Effector CD8-positive, alpha-beta T cell (primary cell): ENCODE data around the gene SLC40A1.

Experiments
- DNase-seq: peaks from one replicate; lab custom pipeline; 2025; lab: John Stamatoyannopoulos, UW

The SLC40A1 gene

GRCh38 chr2:189601043-189601442 is 20.5 kb upstream of the SLC40A1 start:
- no peak for DNase-seq

DNA sequence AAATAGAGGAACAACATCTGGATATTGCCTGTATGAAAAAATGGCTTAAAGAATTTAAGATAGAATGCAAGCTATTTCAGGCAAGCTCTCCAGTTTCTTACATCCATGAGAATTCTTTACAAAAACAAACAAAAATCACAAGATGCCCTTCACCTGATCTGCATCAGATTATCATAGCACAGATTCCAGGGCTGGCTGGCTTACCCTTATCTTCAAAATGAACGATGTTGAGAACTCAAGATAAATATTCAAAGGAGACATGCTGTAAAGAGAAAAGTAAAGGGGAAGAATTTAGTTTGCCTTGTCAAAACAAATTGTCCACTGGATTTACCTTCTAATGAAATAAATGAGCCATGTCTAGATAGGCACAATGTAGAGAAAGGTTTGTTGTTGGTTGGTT is 18.7 kb upstream of the SLC40A1 start:
- no peak for DNase-seq

- DNase-seq, result no peak
These were observed 14.8 kb upstream of the SLC40A1 start for GRCh38 chr2:189595417-189595816.

DNA sequence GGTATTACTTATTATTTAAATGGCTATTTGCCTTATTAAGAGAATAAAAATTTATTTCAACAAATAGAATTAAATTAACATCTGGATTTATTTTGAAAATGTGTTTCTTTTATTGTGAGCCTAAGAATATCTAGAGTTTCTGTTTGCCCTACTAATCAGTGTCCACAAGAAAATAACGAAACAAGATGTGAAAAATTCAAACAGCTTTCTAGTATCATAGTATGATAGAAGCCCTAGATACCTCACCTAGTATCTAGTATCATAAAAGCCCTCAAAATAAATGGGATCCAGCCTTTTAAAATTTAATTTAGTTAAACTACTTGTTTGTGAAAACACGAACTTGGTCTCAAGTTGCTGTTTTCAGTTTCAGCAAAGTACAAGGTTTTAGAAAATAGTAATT is 13.7 kb upstream of the SLC40A1 start:
- DNase-seq, result no peak

DNA sequence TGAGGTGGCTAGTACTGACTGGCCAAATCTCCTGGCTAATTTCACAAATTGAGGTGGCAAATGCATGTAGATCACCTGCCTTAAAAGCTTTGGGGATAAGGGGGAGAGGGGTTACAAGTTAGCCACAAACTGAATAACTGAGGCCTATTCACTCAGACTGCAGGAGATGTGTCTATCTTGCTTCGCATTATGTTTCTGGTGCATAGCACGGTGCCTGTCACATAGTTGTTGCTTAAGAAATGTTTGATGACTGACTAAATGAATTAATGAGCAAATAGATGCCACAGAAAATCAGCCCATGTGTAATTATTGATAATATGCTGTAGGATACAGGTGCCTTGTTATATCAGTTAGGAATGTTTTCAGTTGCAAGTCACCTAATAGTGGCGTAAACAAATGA is 12.5 kb upstream of the SLC40A1 start:
- DNase-seq, result no peak

DNA sequence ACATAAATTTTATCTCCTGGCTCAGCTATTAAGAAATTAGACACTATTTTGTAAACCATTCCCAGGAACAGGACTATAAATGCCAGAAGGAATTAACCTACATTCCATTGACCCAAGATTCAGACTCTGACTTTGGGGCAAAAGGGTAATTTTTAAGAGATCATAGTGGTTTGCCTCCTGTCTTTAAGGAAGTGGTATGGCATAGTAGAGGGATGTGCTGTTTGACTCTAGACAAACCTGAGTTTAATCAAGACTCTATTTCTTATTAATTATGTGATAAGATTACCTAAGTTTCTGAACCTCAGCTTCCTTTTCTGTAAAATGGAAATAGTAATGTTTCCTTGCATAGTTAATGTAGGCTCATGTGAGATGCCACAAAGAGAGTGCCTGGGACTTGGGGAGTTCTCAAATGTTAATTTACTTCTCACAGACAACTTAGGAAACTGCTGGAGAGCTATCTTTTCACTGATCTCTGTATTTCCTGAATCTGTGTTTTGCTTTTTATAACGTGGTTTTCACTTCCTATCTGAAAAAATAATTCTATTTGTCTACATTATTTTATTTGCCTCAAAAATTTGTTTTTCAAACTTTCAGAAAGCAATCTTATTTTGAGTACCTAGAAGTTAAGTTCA is 11.9 kb upstream of the SLC40A1 start:
- DNase-seq, result no peak

GRCh38 chr2:189587780-189588179 is 7.2 kb upstream of the SLC40A1 start:
- DNase-seq, result no peak

DNA sequence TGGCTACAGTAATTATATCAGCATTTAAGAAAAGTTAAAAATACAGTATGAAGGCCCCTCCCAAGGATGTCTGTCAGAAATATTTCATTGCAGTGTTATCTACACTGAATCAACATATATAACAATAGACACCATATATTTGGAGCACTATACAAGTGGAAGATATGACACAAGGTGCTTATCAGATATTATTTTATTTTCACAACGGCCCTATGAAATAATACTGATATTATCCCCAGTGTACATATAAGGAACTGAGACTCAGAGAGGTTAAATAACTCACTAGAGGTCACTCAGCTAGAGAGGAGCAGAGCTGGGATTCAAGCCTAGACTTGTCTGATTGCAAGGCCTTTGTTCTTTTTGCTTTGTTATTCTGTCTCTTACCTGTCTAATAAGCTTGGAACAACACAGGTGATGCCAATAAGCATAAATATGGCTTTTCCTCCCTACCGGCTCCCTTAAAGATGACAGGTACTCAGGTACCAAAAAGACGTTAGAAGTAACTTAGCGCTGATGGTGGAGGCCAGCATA is 4.7 kb upstream of the SLC40A1 start:
- DNase-seq, result no peak

- no peak for DNase-seq
These were observed 4.1 kb upstream of the SLC40A1 start for GRCh38 chr2:189584686-189585085.

- no peak for DNase-seq
These were observed 2.9 kb upstream of the SLC40A1 start for GRCh38 chr2:189583227-189584198.

- no peak for DNase-seq
These were observed 2.2 kb upstream of the SLC40A1 start for GRCh38 chr2:189582809-189583192.

- no peak for DNase-seq
These were observed 1.7 kb upstream of the SLC40A1 start for GRCh38 chr2:189582140-189582808.

DNA sequence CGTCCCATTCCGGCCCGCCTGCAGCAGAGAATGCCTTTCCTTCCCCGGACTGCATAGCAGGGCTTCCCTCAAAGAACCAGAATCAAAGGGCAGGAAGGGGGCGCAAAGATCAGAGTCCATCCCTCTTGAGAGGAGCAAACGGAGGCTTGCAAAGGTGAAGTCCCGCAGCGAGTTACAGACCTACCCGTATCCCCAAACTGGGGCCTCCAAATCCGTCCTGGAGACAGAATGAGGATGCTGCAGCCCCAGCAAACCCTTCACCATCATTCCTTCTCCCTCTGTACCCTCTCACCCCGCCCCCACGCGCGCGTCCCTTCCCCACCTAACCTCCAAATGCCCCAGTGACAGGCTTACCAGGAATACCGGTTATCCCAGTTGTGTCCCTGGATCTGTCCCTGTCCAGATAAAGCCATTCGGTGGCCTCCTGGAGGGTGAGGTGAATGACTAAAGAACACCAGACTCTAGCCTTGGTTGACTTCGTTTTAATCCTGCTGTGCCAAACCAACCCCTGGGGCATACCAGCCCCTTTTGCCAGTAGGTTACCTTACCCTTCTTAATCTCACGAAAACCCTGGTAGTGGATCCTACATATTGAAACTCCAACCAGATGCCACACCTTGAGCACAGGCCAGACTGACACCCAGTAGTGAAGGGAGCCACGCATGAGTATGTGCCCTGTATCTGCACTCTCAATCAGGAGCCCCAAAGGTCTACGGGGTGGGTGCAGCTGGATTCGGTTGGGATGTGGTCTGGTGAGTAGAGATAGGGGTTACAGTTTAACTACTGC is 961 bp upstream of the SLC40A1 start:
- peak; percentile 6 for DNase-seq

DNA sequence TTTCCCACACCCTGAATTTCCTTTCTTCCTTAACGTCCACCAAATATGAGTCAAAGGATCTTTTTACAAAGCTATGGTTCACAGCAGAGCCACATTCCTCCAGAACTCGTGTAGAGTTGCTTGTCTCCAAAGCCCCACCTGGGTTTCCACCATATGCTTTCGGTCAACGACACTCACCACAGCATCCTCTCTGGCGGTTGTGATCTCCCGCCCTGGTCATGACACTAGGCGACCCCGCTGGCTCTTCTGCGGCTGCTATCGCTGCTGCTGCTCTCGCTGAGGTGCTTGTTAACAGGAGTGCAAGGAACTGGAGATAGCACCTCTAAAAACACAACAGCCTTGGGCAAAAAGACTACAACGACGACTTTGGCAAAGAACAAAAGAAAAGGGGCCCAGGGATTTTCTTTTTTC is 340 bp downstream of the SLC40A1 start:
- DNase-seq, result no peak

- DNase-seq, result no peak
These were observed 900 bp downstream of the SLC40A1 start for GRCh38 chr2:189579585-189580186.

GRCh38 chr2:189578272-189578950 is 2.2 kb downstream of the SLC40A1 start:
- DNase-seq, result no peak

DNA sequence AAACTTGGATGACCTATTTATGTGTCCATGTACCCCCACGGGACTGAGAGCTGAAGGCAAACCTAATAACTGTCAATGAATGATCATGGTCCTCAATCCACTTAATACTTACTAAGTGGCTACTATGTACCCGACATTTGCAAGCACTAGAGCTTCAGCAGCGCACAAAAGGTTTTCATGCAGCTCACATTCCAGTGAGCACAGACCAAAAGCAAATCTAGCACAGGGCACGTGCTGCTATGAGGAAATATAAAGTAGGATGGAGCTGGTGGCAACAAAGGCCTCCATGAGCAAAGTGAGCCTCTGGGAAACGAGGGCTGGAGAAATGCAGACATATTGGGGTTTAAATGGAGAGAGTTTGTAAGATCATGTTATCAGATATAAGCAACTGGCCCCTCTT is 3.5 kb downstream of the SLC40A1 start:
- no peak for DNase-seq

GRCh38 chr2:189576396-189576795 is 4.2 kb downstream of the SLC40A1 start:
- no peak for DNase-seq

- no peak for DNase-seq
These were observed 5.7 kb downstream of the SLC40A1 start for GRCh38 chr2:189574793-189575475.

DNA sequence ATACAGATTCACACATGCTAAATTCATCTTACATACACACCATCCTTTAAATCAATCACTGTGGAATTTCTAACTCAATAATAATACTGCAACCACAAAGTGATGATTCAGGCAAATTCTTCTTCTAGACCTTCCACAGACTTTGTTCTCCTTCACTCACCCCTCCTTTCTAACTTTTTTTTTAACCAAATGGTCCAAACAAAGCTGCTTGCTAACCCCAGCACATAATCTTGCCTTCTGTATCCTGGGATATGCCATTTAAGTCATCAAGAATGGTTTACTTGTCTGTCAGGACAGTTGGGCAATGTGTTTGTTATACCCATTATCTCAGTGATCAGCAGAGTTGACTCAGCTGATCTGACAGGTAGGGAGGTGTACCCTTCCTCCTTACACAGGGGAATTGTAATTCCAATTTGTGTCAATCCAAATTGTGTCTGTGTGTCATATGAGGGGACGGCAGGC is 10.0 kb downstream of the SLC40A1 start:
- DNase-seq, result no peak
